Measurements from ENCODE around the gene TWSG1. TPM values are rescaled to one million over a fixed set of nuclear protein-coding genes. Genes with fewer than 3 reads are reported as not detected.
A peak's percentile ranks its signal among the peaks of the same experiment; 100 is the strongest.

TWSG1 gene
- total RNA-seq, 4 donors from 2014 or later: 112 to 173 (median 118) TPM

DNA sequence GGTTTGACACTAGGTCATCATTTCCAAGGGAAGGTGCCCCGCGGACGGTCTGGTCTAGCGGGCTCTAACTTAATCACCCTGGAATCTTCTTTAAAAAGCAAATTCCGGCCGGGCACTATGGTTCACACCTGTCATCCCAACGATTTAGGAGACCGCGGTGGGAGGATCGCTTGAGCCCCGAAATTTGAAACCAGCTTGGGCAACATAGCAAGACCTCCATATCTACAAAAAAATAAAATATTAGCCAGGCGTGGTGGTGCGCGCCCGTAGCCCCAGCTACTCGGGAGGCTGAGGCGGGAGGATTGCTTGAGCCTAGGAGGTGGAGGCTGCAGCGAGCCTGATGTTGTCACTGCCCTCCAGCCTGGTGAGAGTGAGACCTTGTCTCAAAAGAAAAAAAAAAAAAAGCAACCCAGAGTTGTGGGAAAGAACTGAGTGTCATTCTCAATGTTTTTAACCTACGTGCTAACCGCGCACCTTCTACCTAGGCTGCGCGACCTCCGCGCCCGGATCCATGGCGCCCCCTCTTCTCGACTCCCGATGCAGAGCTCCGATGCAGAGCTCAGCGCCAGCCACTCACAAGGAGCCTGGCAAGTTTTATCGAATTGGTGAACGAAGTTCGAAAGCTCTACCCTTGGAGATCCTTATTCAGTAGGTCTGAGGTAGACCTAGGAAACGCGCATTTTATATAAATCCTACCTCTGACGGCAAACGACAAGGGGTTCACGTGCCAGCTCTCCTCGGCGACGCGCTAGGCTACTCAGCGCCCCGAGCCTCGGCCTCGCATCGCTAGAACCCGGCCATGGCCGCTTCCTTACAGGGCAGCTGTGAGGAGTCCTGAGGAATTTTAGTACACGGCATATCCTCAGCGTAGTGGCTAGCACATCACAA, 888 bp upstream of the TWSG1 start:
- peak overlapping the region; percentile 93 to 95 for H3K4me3 ChIP-seq
- H3K9me3 ChIP-seq: peaks cover 0 to under 1% (median 0%) of the 10 kb centered on the region in 3 donors
- ATAC-seq: peak; percentile 60
- H3K27me3 ChIP-seq: no peaks in the 10 kb centered on the region
- 16 to 90% methylated on average over 14 of the region's 52 CpGs for WGBS, 2 donors (ENCODE audit: low coverage in 1 of 2)
- H3K36me3 ChIP-seq: peaks cover 0 to 16% of the 10 kb centered on the region in 2 donors
- H3K27ac ChIP-seq: peak overlapping the region; percentile 16 to 97 (median 90)
- peaks cover 0 to 43% (median 0%) of the 10 kb centered on the region in 3 donors for H3K4me1 ChIP-seq
- TF ChIP-seq, protein P1, sequence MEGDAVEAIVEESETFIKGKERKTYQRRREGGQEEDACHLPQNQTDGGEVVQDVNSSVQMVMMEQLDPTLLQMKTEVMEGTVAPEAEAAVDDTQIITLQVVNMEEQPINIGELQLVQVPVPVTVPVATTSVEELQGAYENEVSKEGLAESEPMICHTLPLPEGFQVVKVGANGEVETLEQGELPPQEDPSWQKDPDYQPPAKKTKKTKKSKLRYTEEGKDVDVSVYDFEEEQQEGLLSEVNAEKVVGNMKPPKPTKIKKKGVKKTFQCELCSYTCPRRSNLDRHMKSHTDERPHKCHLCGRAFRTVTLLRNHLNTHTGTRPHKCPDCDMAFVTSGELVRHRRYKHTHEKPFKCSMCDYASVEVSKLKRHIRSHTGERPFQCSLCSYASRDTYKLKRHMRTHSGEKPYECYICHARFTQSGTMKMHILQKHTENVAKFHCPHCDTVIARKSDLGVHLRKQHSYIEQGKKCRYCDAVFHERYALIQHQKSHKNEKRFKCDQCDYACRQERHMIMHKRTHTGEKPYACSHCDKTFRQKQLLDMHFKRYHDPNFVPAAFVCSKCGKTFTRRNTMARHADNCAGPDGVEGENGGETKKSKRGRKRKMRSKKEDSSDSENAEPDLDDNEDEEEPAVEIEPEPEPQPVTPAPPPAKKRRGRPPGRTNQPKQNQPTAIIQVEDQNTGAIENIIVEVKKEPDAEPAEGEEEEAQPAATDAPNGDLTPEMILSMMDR (IDR thresholded peaks at IDR 0.05): no peak
- no peak for TF ChIP-seq EP300 (IDR thresholded peaks at IDR 0.05)
- TF ChIP-seq POLR2AphosphoS5 (IDR thresholded peaks at IDR 0.05): no peak
- TF ChIP-seq POLR2A (IDR thresholded peaks at IDR 0.05): no peak

DNA sequence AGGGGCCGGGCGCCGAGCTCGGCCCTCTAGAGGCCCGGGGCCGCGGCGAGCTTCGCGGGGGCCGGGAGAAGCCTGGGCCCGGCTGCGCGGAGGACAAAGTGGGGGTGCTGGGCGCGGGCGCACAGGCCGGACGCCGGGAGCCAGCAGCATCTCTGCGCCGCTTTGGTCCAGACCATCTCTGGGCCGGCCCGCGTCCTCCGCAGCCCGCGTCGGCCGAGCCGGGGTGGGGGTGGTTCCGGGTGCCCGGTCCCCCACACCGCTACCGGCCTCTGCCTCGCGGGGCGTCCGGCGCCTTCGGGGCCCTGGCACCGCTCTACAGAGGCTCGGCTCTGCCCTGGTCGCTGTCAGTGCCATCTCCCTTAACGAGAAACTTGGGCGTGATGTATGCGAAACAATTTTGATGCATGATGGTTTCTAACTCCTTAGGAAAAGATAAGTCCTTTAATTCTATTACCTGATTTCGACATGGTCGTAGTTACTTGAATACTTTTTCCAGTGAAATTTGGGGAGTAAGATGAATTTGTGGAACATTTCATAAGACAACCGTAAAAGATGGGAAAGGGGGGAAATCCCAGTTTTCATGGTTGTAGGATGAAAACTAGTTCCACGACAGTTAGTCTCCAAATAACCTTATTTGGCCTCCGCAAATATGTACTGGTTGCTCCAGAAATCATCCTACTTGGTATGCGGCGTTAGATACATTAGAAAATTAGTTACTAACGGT, 562 bp downstream of the TWSG1 start:
- Histone ChIP-seq H3K4me3 (peak overlapping the region; percentile 93 to 95), H3K36me3 (peaks cover 0 to 31% of the 10 kb centered on the region in 2 donors), H3K27me3 (no peaks in the 10 kb centered on the region), H3K27ac (peak overlapping the region; percentile 91 to 97 (median 94)), H3K4me1 (peaks cover 0 to 45% (median 0%) of the 10 kb centered on the region in 3 donors), H3K9me3 (no peaks in the 10 kb centered on the region)
- TF ChIP-seq, protein P1 (IDR thresholded peaks at IDR 0.05): peak in 2 of 4 experiments; percentile 21 to 22
- no peak for TF ChIP-seq POLR2A (IDR thresholded peaks at IDR 0.05)
- 6 to 8% methylated on average over 7 to 9 of the region's 55 CpGs for WGBS, 2 donors (ENCODE audit: low coverage in 1 of 2)
- ATAC-seq: peak; percentile 62

DNA sequence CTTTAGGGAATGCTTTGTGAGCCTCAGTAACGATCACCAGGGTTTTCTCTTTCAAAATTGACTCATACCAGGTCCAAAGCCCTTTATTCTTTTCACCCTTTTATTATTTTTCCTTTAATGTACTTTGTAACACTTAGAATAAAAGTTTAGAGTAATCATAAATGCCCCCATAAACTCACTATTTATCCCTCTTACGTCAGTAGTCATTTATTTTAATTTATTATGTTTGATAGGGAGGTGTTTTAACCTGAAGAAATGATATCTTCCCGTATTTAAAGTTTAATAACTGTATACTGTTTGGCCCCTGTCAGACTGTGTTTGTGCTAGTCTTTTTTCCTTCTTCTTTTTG, 1.1 kb downstream of the TWSG1 start:
- TF ChIP-seq EP300 (IDR thresholded peaks at IDR 0.05) (no peak), POLR2AphosphoS5 (IDR thresholded peaks at IDR 0.05) (no peak), POLR2A (IDR thresholded peaks at IDR 0.05) (no peak)
- TF ChIP-seq, protein P1 (IDR thresholded peaks at IDR 0.05): no peak
- WGBS, 2 donors (ENCODE audit: low coverage in 1 of 2): 10 to 14% methylated on average over 3 of the region's 3 CpGs
- Histone ChIP-seq H3K9me3 (no peaks in the 10 kb centered on the region), H3K27ac (peak overlapping the region; percentile 91 to 97 (median 94)), H3K27me3 (no peaks in the 10 kb centered on the region), H3K4me3 (peak overlapping the region; percentile 93 to 95), H3K4me1 (peaks cover 0 to 45% (median 0%) of the 10 kb centered on the region in 3 donors), H3K36me3 (peaks cover 0 to 36% of the 10 kb centered on the region in 2 donors)
- ATAC-seq: no peak

DNA sequence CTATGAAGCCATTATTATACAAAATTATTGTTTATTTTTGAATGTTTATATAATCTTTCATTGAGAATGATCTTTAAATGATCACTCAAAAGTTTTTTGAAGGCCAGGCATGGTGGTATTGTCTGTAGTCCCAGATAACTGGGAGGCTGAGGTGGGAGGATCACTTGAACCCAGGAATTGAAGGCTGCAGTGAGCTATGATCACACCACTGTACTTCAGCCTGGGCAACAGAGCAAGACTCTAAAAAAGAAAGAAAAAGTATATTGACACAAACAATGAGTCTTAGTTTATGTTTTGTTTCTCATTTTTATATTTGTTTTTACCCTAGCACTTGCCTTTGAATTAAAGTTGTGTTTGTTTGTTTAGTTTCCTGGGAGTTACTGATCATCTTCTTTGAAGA, 2.3 kb downstream of the TWSG1 start:
- no peak for ATAC-seq
- peaks cover 0 to 45% (median 0%) of the 10 kb centered on the region in 3 donors for H3K4me1 ChIP-seq

More for the DNA sequence above, 2.3 kb downstream of the TWSG1 start:
- no peaks in the 10 kb centered on the region for H3K27me3 ChIP-seq
- H3K27ac ChIP-seq: no peak overlapping the region
- TF ChIP-seq EP300 (IDR thresholded peaks at IDR 0.05): no peak
- TF ChIP-seq, protein P1 (IDR thresholded peaks at IDR 0.05): no peak
- no peak for TF ChIP-seq POLR2A (IDR thresholded peaks at IDR 0.05)
- TF ChIP-seq POLR2AphosphoS5 (IDR thresholded peaks at IDR 0.05): no peak
- H3K9me3 ChIP-seq: no peaks in the 10 kb centered on the region
- H3K4me3 ChIP-seq: peak overlapping the region in 1 of 2 donors; percentile 95
- H3K36me3 ChIP-seq: peaks cover 0 to 44% of the 10 kb centered on the region in 2 donors

Data from gastroesophageal sphincter (tissue), 4 donors.